Right lobe of liver (tissue), 6 donors: ENCODE results near the gene EPHX1. TPM values are rescaled to one million over a fixed set of nuclear protein-coding genes. Genes with fewer than 3 reads are reported as not detected.
A peak's percentile ranks its signal among the peaks of the same experiment; 100 is the strongest.

ENCODE experiments used
- ATAC-seq, 4 donors: fragments of 200-7000 bp; cut with Tn5 transposase; one replicate each; pipeline ENCODE4 v1.9.1; 2020; ENCODE audit warnings: mild to moderate bottlenecking in 4 of 4, moderate library complexity in 4 of 4
- DNase-seq, 3 donors: peaks; one replicate each; pipeline ENCODE4 v3.0.0-alpha.2; 2020
- H3K27ac ChIP-seq, 3 donors: fragments of 200-600 bp; one replicate each; pipeline ENCODE4 v1.8.0; 2022
- H3K27me3 ChIP-seq, 2 donors: fragments of 200-600 bp; one replicate each; pipeline ENCODE4 v1.8.0; 2022
- H3K36me3 ChIP-seq, 4 donors: fragments of 200-600 bp; sonication (generic) in 1 of 4; one replicate each; pipeline versions ENCODE4 v1.5.1 to v1.8.0; 2017 to 2022; ENCODE audit warnings: control low read depth in 1 of 4
- H3K4me1 ChIP-seq, 4 donors: fragments of 200-600 bp; sonication (generic) in 1 of 4; one replicate each; pipeline versions ENCODE4 v1.5.1 to v1.8.0; 2017 to 2022; ENCODE audit warnings: control low read depth in 1 of 4
- H3K4me3 ChIP-seq, 3 donors: fragments of 200-600 bp; one replicate each; pipeline ENCODE4 v1.8.0; 2022
- H3K9me3 ChIP-seq, 4 donors: fragments of 200-600 bp; sonication (generic) in 1 of 4; one replicate each; pipeline versions ENCODE4 v1.5.1 to v1.8.0; 2017 to 2022; ENCODE audit warnings: control low read depth in 1 of 4
- POLR2A ChIP-seq: fragments of 450-650 bp; IDR thresholded peaks from one replicate; pipeline ENCODE4 v1.6.1; 2017; ENCODE audit warnings: antibody characterized with exemption, mild to moderate bottlenecking
- WGBS: methylation state at CpG from one replicate; pipeline ENCODE4 v1.1.6; 2018; ENCODE audit warnings: low coverage, low lambda C conversion rate; ENCODE audit not compliant: insufficient coverage; ENCODE audit errors: missing lambda C conversion rate; 5-methylcytosine and 5-hydroxymethylcytosine counted together
- intact Hi-C, 2 donors: fragments of 100-400 bp; cut with DNase I; formaldehyde crosslinking; loops; one replicate each; pipeline versions ENCODE4 v1.11.2 to v1.14.1; 2022
- total RNA-seq, 6 experiments: library from RNA; depleted of rRNA in 2 of 6; stranded (reverse); fragments of >200 nt in 2 of 6; fragmentation: NEBNext Ultra II Directional in 3 of 6; extraction: Animal tissue kit (Norgen Biotek cat#: 25700) in 3 of 6; gene quantifications; one replicate each; pipeline versions ENCODE4 v1.1.0 to v1.2.4, GENCODE V29; 2016 to 2023
- TF ChIP-seq, protein P1 (sequence below), 4 donors: fragments of 200-600 bp in 3 of 4; fragments of 450-650 bp in 1 of 4; IDR thresholded peaks; one replicate each; pipeline versions ENCODE4 v1.5.1 to v1.8.0; 2016 to 2022; ENCODE audit warnings: antibody characterized with exemption in 4 of 4, mild to moderate bottlenecking in 2 of 4
- donor health status: DM: no; HTN: yes; CAD: no.
- donor health status: DM: no; HTN: no; CAD: no.
- donor health status: DM: no; HTN: no; CAD: no.
- donor health status: DM: no; HTN: yes; CAD: no.
- donor health status: DM: no; HTN: yes; CAD: no.

EPHX1 gene
- total RNA-seq, 6 experiments from 2014 or later = 331 to 4,402 (median 1,032) TPM

DNA sequence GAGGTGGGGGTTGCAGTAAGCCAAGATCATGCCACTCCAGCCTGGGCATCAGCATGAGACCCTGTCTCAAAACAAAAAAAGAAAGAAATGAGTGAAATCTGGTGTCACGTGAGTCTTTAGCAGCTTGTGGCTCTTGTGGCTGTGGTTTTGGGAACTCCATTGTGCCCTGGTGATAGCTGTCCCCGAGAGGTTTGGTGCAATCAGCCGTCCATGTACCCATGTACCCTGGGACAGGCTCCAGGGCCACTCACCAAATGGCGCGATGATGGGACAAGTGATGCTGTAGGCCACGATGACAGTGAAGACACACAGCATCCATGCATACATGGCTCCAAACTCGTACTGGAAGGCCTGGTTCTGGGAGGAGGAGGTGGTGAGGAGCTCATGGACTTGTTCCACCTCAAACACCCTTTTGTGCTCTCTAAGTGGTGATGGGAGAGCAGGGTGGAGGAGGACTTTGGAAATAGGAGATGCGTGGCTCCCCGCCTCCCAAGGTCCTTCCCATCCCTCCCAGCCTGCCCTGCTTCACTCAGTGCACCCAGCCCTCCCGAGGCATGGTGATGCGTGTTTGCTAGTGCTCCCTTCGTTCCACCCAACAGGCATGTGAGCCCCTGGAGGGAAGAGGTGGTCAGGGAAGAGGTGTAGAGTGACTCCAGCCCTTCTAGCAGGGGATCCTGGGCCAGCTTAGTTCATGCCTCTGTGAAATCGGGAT, 42.6 kb downstream of the EPHX1 start:
- Histone ChIP-seq H3K27ac (no peak overlapping the region), H3K9me3 (no peaks in the 10 kb centered on the region), H3K27me3 (no peaks in the 10 kb centered on the region), H3K4me3 (no peak overlapping the region), H3K4me1 (peaks cover 0 to 10% (median 0%) of the 10 kb centered on the region in 4 donors), H3K36me3 (peaks cover 0 to 50% (median 11%) of the 10 kb centered on the region in 4 donors)
- intact Hi-C loops = no loop called here
- no peak for ATAC-seq
- TF ChIP-seq POLR2A = no peak
- TF ChIP-seq, protein P1, sequence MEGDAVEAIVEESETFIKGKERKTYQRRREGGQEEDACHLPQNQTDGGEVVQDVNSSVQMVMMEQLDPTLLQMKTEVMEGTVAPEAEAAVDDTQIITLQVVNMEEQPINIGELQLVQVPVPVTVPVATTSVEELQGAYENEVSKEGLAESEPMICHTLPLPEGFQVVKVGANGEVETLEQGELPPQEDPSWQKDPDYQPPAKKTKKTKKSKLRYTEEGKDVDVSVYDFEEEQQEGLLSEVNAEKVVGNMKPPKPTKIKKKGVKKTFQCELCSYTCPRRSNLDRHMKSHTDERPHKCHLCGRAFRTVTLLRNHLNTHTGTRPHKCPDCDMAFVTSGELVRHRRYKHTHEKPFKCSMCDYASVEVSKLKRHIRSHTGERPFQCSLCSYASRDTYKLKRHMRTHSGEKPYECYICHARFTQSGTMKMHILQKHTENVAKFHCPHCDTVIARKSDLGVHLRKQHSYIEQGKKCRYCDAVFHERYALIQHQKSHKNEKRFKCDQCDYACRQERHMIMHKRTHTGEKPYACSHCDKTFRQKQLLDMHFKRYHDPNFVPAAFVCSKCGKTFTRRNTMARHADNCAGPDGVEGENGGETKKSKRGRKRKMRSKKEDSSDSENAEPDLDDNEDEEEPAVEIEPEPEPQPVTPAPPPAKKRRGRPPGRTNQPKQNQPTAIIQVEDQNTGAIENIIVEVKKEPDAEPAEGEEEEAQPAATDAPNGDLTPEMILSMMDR (IDR thresholded peaks at IDR 0.05) = no peak
- peak in 1 of 3 donors; percentile 22 for DNase-seq
- WGBS = 48% methylated on average over 4 of the region's 13 CpGs

DNA sequence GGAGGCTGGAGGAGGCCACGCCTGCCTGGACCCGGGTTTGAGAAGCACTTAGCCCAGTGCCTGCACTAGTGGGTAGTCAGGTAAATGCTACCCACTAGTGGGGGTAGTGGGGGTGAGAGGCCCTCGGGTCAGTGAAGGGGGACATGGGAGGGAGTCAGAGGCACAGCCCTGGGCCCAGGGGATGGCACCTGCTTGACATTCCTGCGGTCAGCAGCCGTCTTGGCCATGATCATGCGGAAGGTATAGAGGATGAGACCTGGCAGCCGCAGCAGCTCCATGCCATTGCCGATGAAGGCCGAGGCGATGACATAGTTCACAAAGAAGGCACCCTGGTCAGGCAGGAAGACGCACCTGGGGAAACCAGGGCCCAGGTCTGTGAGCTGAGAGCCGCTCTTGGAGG, 43.5 kb downstream of the EPHX1 start:
- Histone ChIP-seq H3K4me1 (peaks cover 0 to 10% (median 0%) of the 10 kb centered on the region in 4 donors), H3K27ac (no peak overlapping the region), H3K9me3 (no peaks in the 10 kb centered on the region), H3K27me3 (no peaks in the 10 kb centered on the region), H3K4me3 (no peak overlapping the region), H3K36me3 (peaks cover 0 to 55% (median 11%) of the 10 kb centered on the region in 4 donors)
- intact Hi-C loops = no loop called here
- DNase-seq = no peak
- no peak for ATAC-seq
- 82% methylated on average over 5 of the region's 12 CpGs for WGBS
- TF ChIP-seq, protein P1 (IDR thresholded peaks at IDR 0.05) = no peak
- TF ChIP-seq POLR2A = no peak

DNA sequence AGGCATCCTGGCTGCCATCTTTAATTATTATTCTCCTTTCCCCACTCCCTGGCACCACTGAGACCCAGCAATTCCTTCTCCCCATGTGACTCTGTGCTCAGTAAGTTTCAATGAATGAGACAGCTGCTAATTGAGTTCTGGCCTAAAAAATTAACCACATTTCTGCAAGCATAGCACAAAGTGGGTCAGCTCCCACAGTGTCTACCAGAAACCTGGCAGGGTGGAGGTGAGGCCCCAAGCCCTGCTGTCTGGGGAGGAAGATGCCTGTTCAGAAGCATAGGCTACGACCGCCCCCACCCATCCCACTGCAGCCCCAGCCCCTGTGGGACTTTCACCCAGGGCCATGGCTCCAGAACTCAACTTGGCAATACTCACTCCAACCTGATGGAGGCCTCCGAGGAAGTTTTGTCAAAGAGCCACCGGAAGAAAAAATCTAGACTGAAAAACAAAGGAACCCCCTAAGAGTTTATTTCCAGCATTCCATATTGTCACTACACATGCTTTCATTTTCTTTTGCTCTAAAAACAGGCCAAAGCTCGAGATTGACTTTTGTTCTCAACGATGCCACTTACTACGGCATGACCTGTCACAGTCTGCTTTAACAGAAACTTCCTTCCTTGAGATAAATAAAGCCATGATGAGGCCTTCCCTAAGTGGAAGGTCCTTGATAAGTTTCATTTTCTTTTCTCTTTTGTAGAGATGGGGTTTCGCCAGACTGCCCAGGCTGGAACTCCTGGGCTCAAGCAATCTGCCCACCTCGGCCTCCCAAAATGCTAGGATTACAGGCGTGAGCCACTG, 45.8 kb downstream of the EPHX1 start:
- peaks cover 0 to 66% (median 23%) of the 10 kb centered on the region in 4 donors for H3K36me3 ChIP-seq
- H3K4me3 ChIP-seq = no peak overlapping the region
- TF ChIP-seq, protein P1 (IDR thresholded peaks at IDR 0.05) = no peak
- TF ChIP-seq POLR2A = no peak
- peak in 2 of 4 donors; percentile 6 to 8 for ATAC-seq
- no peak overlapping the region for H3K27ac ChIP-seq
- H3K4me1 ChIP-seq = peaks cover 0 to 10% (median 0%) of the 10 kb centered on the region in 4 donors
- DNase-seq = no peak
- no peaks in the 10 kb centered on the region for H3K27me3 ChIP-seq
- H3K9me3 ChIP-seq = no peaks in the 10 kb centered on the region
- intact Hi-C loops = no loop called here
- 53% methylated on average over 8 of the region's 10 CpGs for WGBS

DNA sequence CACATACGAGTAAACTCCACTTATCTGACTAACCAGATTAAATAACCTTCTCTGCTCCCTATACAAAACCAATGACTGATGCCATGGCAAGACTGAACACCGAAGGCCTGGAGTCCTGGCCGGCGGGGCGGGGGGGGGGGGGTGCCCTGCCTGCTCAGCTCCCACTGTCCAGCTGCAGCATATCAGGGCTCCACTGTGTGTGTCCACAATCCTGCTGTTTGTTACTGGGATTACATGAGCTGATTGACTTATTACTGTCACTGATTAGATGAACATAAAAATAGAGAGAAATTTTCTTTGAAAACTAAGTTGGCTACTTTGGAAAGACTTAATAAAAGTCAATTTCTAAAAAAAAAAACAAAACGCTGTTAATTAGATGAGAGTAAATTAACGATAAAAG, 47.3 kb downstream of the EPHX1 start:
- ATAC-seq = no peak
- no peaks in the 10 kb centered on the region for H3K9me3 ChIP-seq
- no peak overlapping the region for H3K4me3 ChIP-seq
- H3K36me3 ChIP-seq = peaks cover 0 to 77% (median 32%) of the 10 kb centered on the region in 4 donors
- H3K27me3 ChIP-seq = no peaks in the 10 kb centered on the region
- intact Hi-C loops = no loop called here
- TF ChIP-seq, protein P1 (IDR thresholded peaks at IDR 0.05) = no peak
- no peaks in the 10 kb centered on the region for H3K4me1 ChIP-seq
- WGBS = 67% methylated on average over 5 of the region's 7 CpGs
- H3K27ac ChIP-seq = no peak overlapping the region
- DNase-seq = peak in 1 of 3 donors; percentile 13
